A549 (cell line): Measurements from ENCODE around the gene EXOC6. TPM values are rescaled to one million over a fixed set of nuclear protein-coding genes. Genes with fewer than 3 reads are reported as not detected.

ENCODE experiments used
- ATAC-seq, 2 experiments: fragments of 200-7000 bp in 1 of 2; fragments of >200 bp in 1 of 2; cut with Nextera tagmentation in 1 of 2; cut with Tn5 transposase in 1 of 2; 3 replicates each; pipeline versions ENCODE4 v1.8.0 to v1.9.1; 2018 to 2020; ENCODE audit warnings: mild to moderate bottlenecking in 1 of 2, moderate library complexity in 1 of 2
- CTCF ChIA-PET: fragments of 300-600 bp; sonication (Branson Sonifier 250); formaldehyde crosslinking; extraction: SDS; loops from one replicate; lab custom pipeline; 2021; ENCODE audit warnings: antibody characterized with exemption, inconsistent platforms; lab: Yijun Ruan, JAX
- POLR2A ChIA-PET: fragments of 350-600 bp; formaldehyde crosslinking; extraction: SDS; loops from one replicate; lab custom pipeline; 2021; ENCODE audit warnings: antibody characterized with exemption, inconsistent platforms; lab: Yijun Ruan, JAX
- DNase-seq, 2 experiments: peaks; one replicate each; pipeline versions ENCODE4 v3.0.0 to v3.0.0-alpha.2; 2011 to 2016; ENCODE audit warnings: low read depth in 1 of 2, low spot score in 1 of 2
- FAIRE-seq: peaks from 2 replicates; lab custom pipeline; 2011; peaks lifted over from hg19 to GRCh38; lab: Jason Lieb, UNC
- H3K27ac ChIP-seq, 2 experiments: fragments of >200 bp; sonication (Bioruptor Twin); formaldehyde crosslinking; 3 replicates each; pipeline ENCODE4 v1.5.1; 2016 to 2017
- H3K4me1 ChIP-seq: fragments of >200 bp; sonication (Bioruptor Twin); formaldehyde crosslinking; 3 replicates; pipeline ENCODE4 v1.6.1; 2016
- H3K4me2 ChIP-seq: fragments of >200 bp; sonication (Bioruptor Twin); formaldehyde crosslinking; 3 replicates; pipeline ENCODE4 v1.6.1; 2016
- H3K4me3 ChIP-seq: fragments of >200 bp; sonication (Bioruptor Twin); formaldehyde crosslinking; 3 replicates; pipeline ENCODE4 v1.5.1; 2016
- H3K9me3 ChIP-seq: fragments of >200 bp; sonication (Bioruptor Twin); formaldehyde crosslinking; 3 replicates; pipeline ENCODE4 v1.6.1; 2016
- ATOH8 ChIP-seq: fragments of 250-450 bp; sonication (Bioruptor Pico); IDR thresholded peaks from 2 replicates; pipeline ENCODE4 v1.5.0; 2020; ENCODE audit warnings: low read depth, mild to moderate bottlenecking, moderate library complexity
- CBX8 ChIP-seq: fragments of 200-600 bp; sonication (generic); IDR thresholded peaks from 2 replicates; pipeline ENCODE4 v1.6.1; 2016
- CEBPB ChIP-seq, 2 experiments: fragments of >200 bp in 1 of 2; sonication (Bioruptor Twin) in 1 of 2; formaldehyde crosslinking in 1 of 2; IDR thresholded peaks; 2 replicates each; pipeline ENCODE4 v1.6.1; 2012 to 2016
- CHD4 ChIP-seq: fragments of 200-600 bp; sonication (generic); IDR thresholded peaks from 2 replicates; pipeline ENCODE4 v1.6.1; 2016; ENCODE audit warnings: antibody characterized with exemption, mild to moderate bottlenecking, borderline replicate concordance
- CTCF ChIP-seq: fragments of >200 bp; sonication (Bioruptor Twin); formaldehyde crosslinking; IDR thresholded peaks from 3 replicates; pipeline ENCODE4 v1.5.1; 2016
- EP300 ChIP-seq, 2 experiments: fragments of >200 bp; sonication (Bioruptor Twin); formaldehyde crosslinking; IDR thresholded peaks; 2 replicates in 1 of 2; 3 replicates in 1 of 2; pipeline ENCODE4 v1.6.1; 2016 to 2017
- HMGXB4 ChIP-seq: fragments of 250-450 bp; sonication (Bioruptor Pico); IDR thresholded peaks from 2 replicates; pipeline ENCODE4 v1.5.0; 2021; ENCODE audit warnings: mild to moderate bottlenecking, moderate library complexity, borderline replicate concordance
- MAFK ChIP-seq: fragments of 450-650 bp; IDR thresholded peaks from 2 replicates; pipeline ENCODE4 v1.6.1; 2014; ENCODE audit not compliant: partially characterized antibody
- MAZ ChIP-seq: fragments of 150-350 bp; IDR thresholded peaks from 2 replicates; pipeline ENCODE4 v1.6.1; 2014; ENCODE audit warnings: antibody characterized with exemption, low read depth, low read length, borderline replicate concordance
- POLR2A ChIP-seq: IDR thresholded peaks from 2 replicates; pipeline ENCODE4 v1.6.1; 2012; ENCODE audit warnings: mild to moderate bottlenecking, low read length
- POLR2AphosphoS2 ChIP-seq: conservative IDR thresholded peaks from 2 replicates; pipeline ENCODE4 v1.6.1; 2012; ENCODE audit warnings: low read length, improper control_type of control experiment, inconsistent platforms
- RAD21 ChIP-seq, 2 experiments: fragments of >200 bp in 1 of 2; sonication (Bioruptor Twin) in 1 of 2; formaldehyde crosslinking in 1 of 2; IDR thresholded peaks in 1 of 2; conservative IDR thresholded peaks in 1 of 2; 2 replicates in 1 of 2; 3 replicates in 1 of 2; pipeline ENCODE4 v1.6.1; 2012 to 2018; ENCODE audit warnings: inconsistent platforms in 1 of 2
- REST ChIP-seq: fragments of 200-600 bp; sonication (generic); IDR thresholded peaks from 2 replicates; pipeline ENCODE4 v1.6.1; 2016; ENCODE audit warnings: antibody characterized with exemption, mild to moderate bottlenecking, moderate library complexity
- SMC3 ChIP-seq: fragments of >200 bp; sonication (Bioruptor Twin); formaldehyde crosslinking; IDR thresholded peaks from 3 replicates; pipeline ENCODE4 v1.6.1; 2018; ENCODE audit warnings: inconsistent platforms
- ZC3H11A ChIP-seq: fragments of 450-650 bp; IDR thresholded peaks from 2 replicates; pipeline ENCODE4 v1.6.1; 2014; ENCODE audit warnings: antibody characterized with exemption, mild to moderate bottlenecking
- ZNF302 ChIP-seq: fragments of 250-450 bp; sonication (Bioruptor Pico); IDR thresholded peaks from 2 replicates; pipeline ENCODE4 v1.9.0; 2021; ENCODE audit warnings: inconsistent platforms, mild to moderate bottlenecking, moderate library complexity
- WGBS: methylation state at CpG from one replicate; pipeline ENCODE4 v1.1.6; 2017; ENCODE audit errors: missing lambda C conversion rate; 5-methylcytosine and 5-hydroxymethylcytosine counted together
- polyA plus RNA-seq, 4 experiments: library from polyadenylated mRNA; depleted of rRNA in 3 of 4; stranded (reverse); fragments of >200 nt; fragmentation: RNase III in 1 of 4; extraction: RNeasy Plus Mini Kit Qiagen cat#74134 plus additional on column Dnase treatment in 1 of 4; gene quantifications; 2 replicates in 3 of 4; 3 replicates in 1 of 4; pipeline ENCODE4 v1.2.3, GENCODE V29; 2011 to 2017

EXOC6 gene
- polyA plus RNA-seq, 2 of the 4 experiments (the other 2 are of a cell fraction), result 16.8 to 48.5 TPM

- ChIA-PET POLR2A (no interaction called here), CTCF (interaction anchor here (0.7 to 2.4 kb wide), 5 partner anchors 9 to 135 kb away, joined by 3 to 12 read pairs (median 3); no protein-coding TSS in a partner anchor)
- peak overlapping the region; percentile 30; the same call in 2 of the 3 replicates for H3K4me2 ChIP-seq
- FAIRE-seq (no peak), ATAC-seq (0 out of 6 replicates have a peak, but pooled peaks of 1 of the 2 experiments have one; percentile 30), DNase-seq (no peak)
- TF ChIP-seq POLR2A (no peak), REST (no peak), HMGXB4 (CRISPR knock-in tag) (no peak), ZNF302 (CRISPR knock-in tag) (no peak), MAFK (no peak), SMC3 (no peak), EP300 (IDR thresholded peaks at IDR 0.05) (no peak)
- no peak overlapping the region for H3K4me3 ChIP-seq
- H3K4me1 ChIP-seq, result peaks cover 21% of the 10 kb centered on the region
- H3K27ac ChIP-seq, result no peak overlapping the region
- 54% methylated on average over 4 of the region's 4 CpGs for WGBS
- H3K9me3 ChIP-seq, result no peaks in the 10 kb centered on the region
These were observed 28.3 kb downstream of the EXOC6 start for GRCh38 chr10:92876509-92877036.

- Histone ChIP-seq H3K27ac (no peak overlapping the region), H3K4me1 (peaks cover 14% of the 10 kb centered on the region; the same call in 2 of the 3 replicates), H3K9me3 (no peaks in the 10 kb centered on the region), H3K4me2 (peak overlapping the region; percentile 30; the same call in 1 of the 3 replicates), H3K4me3 (no peak overlapping the region)
- POLR2A ChIA-PET, result interaction anchor here (1.0 kb wide), 1 partner anchor 32 kb away, joined by 3 read pairs; the partner anchor contains the start of gene EXOC6
- TF ChIP-seq CHD4 (no peak), CTCF (peak; percentile 83), RAD21 (conservative IDR thresholded peaks at IDR 0.05 in 1 of 2, IDR thresholded peaks at IDR 0.05 in 1 of 2) (peak; percentile 81 to 89), POLR2AphosphoS2 (no peak), SMC3 (peak; percentile 78)
- no peak for FAIRE-seq
- peak; percentile 74 to 89; a peak in 5 of 6 replicates for ATAC-seq
- DNase-seq, result peak; percentile 30 to 66
- 35% methylated on average over 4 of the region's 4 CpGs for WGBS
- CTCF ChIA-PET, result interaction anchor here (0.6 to 1.6 kb wide), 12 partner anchors 12 to 639 kb away, joined by 3 to 17 read pairs (median 3); no protein-coding TSS in a partner anchor
These were observed 32.0 kb downstream of the EXOC6 start for GRCh38 chr10:92880233-92880861.

- Histone ChIP-seq H3K27ac (no peak overlapping the region), H3K4me2 (no peak overlapping the region), H3K4me3 (no peak overlapping the region), H3K4me1 (peaks cover 20% of the 10 kb centered on the region), H3K9me3 (no peaks in the 10 kb centered on the region)
- FAIRE-seq (no peak), ATAC-seq (no peak), DNase-seq (no peak)
- 58% methylated on average over 2 of the region's 2 CpGs for WGBS
- CTCF ChIA-PET, result interaction anchor here (0.6 to 1.6 kb wide), 12 partner anchors 12 to 638 kb away, joined by 3 to 17 read pairs (median 3); no protein-coding TSS in a partner anchor
- POLR2A ChIA-PET, result interaction anchor here (1.0 kb wide), 1 partner anchor 33 kb away, joined by 3 read pairs; the partner anchor contains the start of gene EXOC6
- TF ChIP-seq HMGXB4 (CRISPR knock-in tag) (no peak), CBX8 (no peak), ATOH8 (CRISPR knock-in tag) (no peak), ZC3H11A (no peak), CTCF (no peak), CEBPB (IDR thresholded peaks at IDR 0.05) (no peak), MAZ (no peak)
These were observed 32.6 kb downstream of the EXOC6 start for GRCh38 chr10:92880917-92881316.
